Frontal cortex (tissue), 4 donors: ENCODE measurements around the gene AKAP6. TPM values are rescaled to one million over a fixed set of nuclear protein-coding genes. Genes with fewer than 3 reads are reported as not detected.

Experiments
- DNase-seq, 2 donors: peaks; one replicate each; pipeline ENCODE4 v3.0.0; 2012; ENCODE audit warnings: low spot score in 2 of 2
- FAIRE-seq: peaks from 2 replicates; lab custom pipeline; 2012; peaks lifted over from hg19 to GRCh38; lab: Jason Lieb, UNC
- total RNA-seq: library from RNA; depleted of rRNA; stranded (reverse); fragments of >200 nt; gene quantifications from one replicate; pipeline ENCODE4 v1.2.3, GENCODE V29; 2014
- donor health status: control.
- donor health status: control.
- donor health status: control.

Gene AKAP6
- total RNA-seq, 1 donor from 2014 or later = 102 TPM

DNA sequence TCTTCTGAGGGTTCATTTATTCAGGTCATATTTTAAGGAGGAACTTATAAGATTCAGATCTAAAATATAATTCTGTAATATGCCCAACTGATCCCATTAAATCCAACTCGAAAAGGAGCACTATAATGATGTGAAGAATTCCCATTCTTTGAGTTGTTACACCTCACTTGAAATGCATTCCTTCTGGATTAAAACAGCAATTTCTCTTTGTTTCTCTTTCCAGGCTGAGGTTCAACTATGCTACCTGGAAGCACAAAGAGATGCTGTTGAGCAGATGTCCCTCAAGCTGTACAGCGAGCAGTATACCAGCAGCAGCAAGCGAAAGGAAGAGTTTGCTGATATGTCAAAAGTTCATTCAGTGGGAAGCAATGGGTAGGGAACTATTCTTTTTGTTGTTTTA, 349.0 kb downstream of the AKAP6 start:
- DNase-seq = no peak
- FAIRE-seq = no peak

DNA sequence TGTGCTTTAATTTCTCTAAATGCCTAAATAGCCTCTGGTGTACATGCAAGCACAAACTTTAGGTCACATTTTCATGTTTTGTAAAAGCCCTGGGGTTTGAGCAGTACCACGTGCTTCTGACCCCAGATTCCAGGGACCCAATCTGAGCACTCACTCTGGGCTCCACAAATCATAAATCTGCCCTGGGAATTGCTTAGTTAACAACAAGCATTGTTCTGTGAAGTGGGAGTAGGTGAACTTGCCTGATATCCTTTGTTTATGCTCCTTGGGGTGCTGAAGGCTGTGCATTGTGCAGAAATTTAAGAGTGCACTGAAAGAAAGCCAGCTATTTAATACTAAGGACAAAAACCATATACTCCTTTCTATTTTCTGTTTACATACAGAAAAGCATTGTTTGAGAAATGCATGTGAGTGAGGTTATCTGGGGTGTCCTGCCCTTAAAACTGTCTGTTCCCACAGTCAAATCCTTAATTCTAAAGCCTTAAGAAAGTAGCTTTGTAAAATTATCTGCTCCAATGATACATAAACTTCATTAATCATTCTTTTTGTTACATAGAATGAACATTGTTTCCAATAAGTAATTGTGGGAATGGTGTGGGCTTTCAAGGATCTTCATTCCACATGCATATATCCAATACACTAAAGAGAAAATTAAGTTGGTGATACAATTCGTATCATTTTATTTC, 351.0 kb downstream of the AKAP6 start:
- FAIRE-seq = no peak
- DNase-seq = no peak

GRCh38 chr14:32681598-32681997, 352.5 kb downstream of the AKAP6 start:
- FAIRE-seq (no peak), DNase-seq (no peak)

GRCh38 chr14:32682214-32682613, 353.1 kb downstream of the AKAP6 start:
- FAIRE-seq = no peak
- DNase-seq = no peak

- no peak for DNase-seq
These were observed 354.6 kb downstream of the AKAP6 start for GRCh38 chr14:32683679-32684078.

DNA sequence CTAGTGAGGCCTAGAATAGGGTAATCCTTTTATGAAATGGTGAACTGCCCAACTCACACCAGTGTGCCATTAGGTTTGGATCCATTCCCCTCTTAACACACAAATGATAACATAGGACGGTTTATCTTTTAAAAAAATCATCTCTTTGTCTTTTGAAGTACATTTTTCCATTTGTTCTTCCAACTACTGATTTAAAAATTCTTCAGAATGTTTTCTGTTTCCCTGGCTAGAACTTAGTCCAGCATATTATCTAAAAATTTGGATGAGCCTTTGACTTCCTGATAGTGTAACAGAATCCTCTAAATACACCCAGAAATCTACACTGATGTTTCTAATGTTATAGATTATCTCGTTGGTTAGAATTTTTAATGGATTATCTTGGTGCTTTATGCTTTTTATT, 359.8 kb downstream of the AKAP6 start:
- no peak for FAIRE-seq
- no peak for DNase-seq

More at GRCh38 chr14:32683679-32684078, 354.6 kb downstream of the AKAP6 start:
- FAIRE-seq = no peak

GRCh38 chr14:32692441-32692840, 363.3 kb downstream of the AKAP6 start:
- no peak for DNase-seq

GRCh38 chr14:32693114-32693513, 364.0 kb downstream of the AKAP6 start:
- no peak for DNase-seq
- FAIRE-seq = no peak

More at GRCh38 chr14:32692441-32692840, 363.3 kb downstream of the AKAP6 start:
- no peak for FAIRE-seq

GRCh38 chr14:32694795-32695449, 365.8 kb downstream of the AKAP6 start:
- no peak for FAIRE-seq
- DNase-seq = no peak

DNA sequence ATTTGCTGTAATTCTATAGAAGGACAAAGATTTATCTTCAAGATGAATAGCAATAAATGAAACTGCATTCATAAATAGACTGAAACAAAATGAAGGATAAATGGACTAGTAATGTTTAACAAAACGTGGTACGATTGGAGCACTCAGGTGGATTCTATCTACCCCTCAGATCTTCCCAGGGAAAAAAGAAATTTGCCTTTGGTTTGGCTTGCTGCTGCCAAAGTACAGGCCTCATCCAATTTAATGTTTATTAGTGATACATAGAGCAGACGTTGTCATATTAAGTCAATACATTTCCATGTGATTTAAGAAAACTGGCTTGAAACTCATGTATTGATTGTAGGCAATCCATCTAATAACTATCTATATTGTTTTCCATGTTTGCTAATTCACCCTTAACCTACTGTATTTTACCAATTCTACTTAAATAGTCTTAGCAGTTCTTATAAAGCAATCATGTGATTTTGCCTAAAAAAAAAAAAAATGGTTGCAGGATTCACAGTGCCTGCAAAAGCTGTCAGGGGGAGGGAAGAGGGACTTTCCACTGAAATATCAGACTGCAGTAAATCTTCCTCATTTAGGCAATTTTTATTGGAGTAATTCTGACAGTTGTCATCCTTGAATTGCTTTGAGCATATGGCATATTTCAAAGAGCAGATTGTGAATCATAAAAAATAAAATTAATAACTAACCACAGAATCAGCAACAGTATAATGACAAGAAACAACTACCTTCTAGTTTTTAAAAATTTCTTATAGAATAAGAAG, 367.4 kb downstream of the AKAP6 start:
- no peak for DNase-seq

DNA sequence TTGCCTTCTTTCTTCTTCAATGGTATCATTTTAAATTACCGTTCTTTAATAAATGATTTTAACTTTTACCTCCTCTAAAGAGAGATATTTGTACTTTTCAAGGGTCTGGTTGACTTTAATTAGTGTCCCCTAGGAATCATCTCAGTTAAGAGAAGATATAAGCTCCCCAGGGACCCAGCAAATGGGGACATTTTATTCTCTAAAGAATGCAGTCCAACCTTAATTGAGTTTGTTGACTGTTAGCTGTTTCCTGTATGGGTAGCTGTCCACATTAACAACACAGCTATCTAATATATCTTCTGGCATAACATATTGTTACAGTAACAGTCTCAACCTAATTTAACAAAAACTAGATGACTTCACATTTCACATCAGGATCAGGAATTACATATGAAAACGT, 368.0 kb downstream of the AKAP6 start:
- FAIRE-seq (no peak), DNase-seq (no peak)

More for the DNA sequence above, 367.4 kb downstream of the AKAP6 start:
- peak; percentile 17 for FAIRE-seq

DNA sequence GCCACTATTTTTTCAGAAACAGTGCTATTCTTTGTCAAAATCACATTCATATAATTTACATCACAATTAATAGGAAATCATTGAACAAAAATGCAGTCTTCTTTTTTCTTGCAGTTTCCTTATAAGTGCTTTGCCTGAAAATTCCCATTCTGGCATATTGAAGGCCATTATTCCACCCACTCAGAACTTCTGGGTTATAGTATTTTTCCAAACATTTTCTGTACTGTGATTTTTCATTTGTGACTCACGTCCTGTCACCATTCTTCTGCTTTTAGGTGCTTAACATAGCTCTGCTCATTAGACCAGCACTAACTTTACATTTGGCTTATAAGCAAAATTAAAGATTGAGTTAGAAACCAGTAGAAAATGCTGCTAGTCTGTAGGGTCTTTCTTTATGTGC, 368.6 kb downstream of the AKAP6 start:
- DNase-seq = no peak
- no peak for FAIRE-seq

GRCh38 chr14:32698831-32699230, 369.7 kb downstream of the AKAP6 start:
- FAIRE-seq (no peak), DNase-seq (no peak)

GRCh38 chr14:32701475-32701874, 372.4 kb downstream of the AKAP6 start:
- peak; percentile 30 for FAIRE-seq
- DNase-seq = no peak

DNA sequence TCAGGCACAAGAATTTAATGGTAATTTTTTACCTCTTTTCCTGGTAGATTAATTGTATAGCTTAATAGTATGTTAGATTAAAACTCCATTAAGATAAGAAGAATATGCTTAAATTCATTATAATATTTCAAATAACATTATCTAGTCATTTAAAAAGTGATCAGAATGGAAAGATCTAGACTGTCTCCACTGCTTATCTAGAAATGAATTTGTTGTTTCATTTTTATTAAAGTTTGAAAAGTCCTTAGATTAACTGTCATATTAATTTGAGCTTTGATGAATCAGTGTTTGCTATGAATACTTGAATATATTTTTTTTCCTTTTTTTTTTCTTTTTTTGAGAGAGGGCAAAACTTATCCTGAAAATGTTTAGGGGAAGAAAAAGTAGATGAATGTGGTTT, 373.0 kb downstream of the AKAP6 start:
- FAIRE-seq = peak; percentile 92
- no peak for DNase-seq

GRCh38 chr14:32702562-32702961, 373.5 kb downstream of the AKAP6 start:
- no peak for DNase-seq
- FAIRE-seq = no peak

DNA sequence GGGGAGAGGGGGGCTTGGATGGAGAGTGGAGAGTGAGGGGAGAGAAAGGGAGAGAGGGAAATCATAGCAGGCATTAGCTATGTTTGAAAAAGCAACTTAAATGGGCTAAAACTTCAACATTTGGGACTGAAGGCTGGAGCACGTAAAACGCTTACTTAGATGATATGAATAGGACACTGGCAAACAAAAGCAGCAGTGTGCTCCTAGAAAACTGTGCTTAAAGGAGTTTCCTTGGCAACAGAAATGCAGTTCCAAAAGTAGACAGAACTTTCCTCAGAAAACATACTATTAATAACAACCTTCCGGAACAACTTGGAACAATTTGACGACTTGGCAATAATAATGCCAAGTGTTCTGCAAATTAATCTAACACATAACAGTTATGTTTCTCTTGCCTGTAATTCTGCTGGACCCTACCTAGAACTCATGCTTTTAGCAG, 374.1 kb downstream of the AKAP6 start:
- DNase-seq = no peak
- no peak for FAIRE-seq

- DNase-seq (no peak), FAIRE-seq (no peak)
These were observed 377.8 kb downstream of the AKAP6 start for GRCh38 chr14:32706721-32707519.

GRCh38 chr14:32707742-32708500, 378.8 kb downstream of the AKAP6 start:
- no peak for FAIRE-seq
- no peak for DNase-seq
